HG02610 (cell line): ENCODE results near the gene ZMIZ1.

Experiments
- ATAC-seq: cut with Tn5 transposase; IDR thresholded peaks from one replicate; pipeline ENCODE4 v1.9.1; 2021; ENCODE audit warnings: mild to moderate bottlenecking, moderate library complexity; ENCODE audit not compliant: unreplicated experiment

The ZMIZ1 gene

GRCh38 chr10:79202188-79203013, 133.6 kb downstream of the ZMIZ1 start:
- ATAC-seq = no peak

- no peak for ATAC-seq
Measured at GRCh38 chr10:79203014-79203644, 134.4 kb downstream of the ZMIZ1 start.

DNA sequence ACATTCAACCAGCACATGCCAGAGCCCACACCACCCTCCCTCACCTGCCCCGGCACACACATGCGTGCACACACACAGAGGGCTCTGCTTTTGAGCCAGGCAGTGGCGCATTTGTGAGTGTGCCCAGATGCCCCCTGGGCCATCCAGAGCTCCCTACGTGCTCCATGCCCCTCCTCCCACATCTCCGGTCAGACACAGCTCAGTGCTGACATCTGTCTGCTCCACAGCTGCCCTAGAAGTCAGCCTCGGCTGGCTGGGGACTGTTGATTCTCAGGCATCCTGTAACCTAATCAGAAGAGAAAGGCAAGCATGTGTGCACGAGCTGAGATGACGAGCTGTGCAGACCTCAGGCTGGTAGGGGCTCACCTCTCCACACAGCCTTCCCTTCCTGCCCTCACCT, 135.1 kb downstream of the ZMIZ1 start:
- no peak for ATAC-seq

GRCh38 chr10:79206300-79207095, 137.7 kb downstream of the ZMIZ1 start:
- no peak for ATAC-seq

DNA sequence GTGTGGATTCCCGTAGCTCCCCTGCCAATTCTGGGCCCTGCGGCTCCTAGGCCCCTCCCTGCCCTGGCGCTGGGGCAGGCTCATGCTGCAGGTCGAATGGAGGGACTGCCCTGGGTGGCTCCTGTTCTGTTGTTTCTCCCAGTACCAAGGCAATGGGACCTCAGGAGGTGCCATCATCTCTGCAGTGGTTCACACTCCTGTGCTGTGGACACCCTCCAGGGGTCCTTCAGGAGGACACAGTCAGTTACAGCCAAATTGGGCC, 138.3 kb downstream of the ZMIZ1 start:
- ATAC-seq = no peak

GRCh38 chr10:79207726-79208125, 139.0 kb downstream of the ZMIZ1 start:
- no peak for ATAC-seq

DNA sequence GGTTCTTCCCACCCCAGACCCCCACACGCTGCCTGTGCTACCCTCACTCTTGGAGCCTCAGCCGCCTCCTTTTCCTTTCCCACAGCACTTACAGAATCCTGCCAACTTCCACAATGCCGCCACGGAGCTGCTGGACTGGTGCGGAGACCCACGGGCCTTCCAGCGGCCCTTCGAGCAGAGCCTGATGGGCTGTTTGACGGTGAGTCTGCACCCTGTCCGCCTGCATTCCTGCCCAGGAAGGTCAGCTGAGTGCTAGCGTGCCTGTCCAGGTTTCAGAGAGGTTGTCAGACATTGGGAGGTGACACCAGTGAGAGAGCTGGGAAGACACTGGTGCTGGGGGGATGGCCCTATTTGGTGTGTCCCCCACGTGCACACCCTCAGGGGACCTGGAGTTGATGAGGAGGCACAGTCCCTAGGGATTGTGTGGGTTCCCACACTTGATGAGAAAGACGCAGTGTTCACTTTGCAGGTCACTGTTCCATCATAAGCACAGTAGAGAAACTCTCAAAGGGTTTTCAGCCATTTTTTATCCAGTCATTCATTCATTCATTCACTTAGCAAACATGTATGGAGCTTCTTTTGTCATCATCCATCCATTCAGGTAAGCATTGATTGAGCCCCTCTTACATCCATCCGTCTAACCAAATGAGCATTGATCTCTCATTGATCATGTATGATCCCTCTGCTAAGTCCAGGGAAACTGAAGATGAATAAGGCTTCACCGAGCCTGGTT, 139.7 kb downstream of the ZMIZ1 start:
- no peak for ATAC-seq

DNA sequence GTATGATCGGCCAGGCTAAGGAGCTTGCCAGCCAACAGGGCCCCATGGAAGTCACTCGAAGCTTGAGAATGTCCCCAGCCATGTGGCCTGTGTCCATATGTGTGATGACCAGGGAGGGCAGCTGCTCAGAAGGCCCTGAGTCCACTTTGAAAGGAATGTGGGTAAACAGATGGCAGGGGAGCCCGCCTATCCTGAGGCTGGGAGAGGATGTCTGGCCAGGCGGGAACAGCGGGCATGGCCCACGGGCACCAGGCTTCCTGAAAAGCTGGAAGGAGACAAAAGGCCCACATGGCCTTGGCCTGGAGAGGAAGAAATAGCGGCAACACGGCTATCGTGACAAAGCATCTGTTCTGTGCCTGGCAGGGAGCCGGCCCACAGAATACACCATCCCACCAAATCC, 140.6 kb downstream of the ZMIZ1 start:
- no peak for ATAC-seq

GRCh38 chr10:79209831-79210230, 141.1 kb downstream of the ZMIZ1 start:
- ATAC-seq = no peak

DNA sequence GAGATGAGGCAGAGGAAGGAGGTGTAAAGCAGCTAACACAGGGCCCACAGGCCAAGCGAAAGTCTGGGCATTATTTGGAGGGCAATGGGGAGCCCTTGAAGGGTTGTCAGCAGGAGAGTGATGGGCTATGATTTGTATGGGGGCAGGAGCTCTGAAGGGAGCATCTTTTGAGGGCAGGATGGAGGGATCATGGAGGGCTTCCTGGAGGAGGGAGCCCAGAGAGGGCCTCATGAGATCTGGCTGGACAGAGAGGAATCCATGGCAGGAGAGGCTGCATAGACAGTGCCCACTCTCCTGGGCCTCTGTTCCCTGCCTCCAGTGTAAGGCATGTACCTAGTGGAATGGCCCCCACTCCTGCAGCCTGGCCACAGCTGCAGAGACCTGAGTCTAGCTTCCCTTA, 141.9 kb downstream of the ZMIZ1 start:
- ATAC-seq = no peak

GRCh38 chr10:79211616-79212015, 142.8 kb downstream of the ZMIZ1 start:
- no peak for ATAC-seq

GRCh38 chr10:79215531-79215930, 146.8 kb downstream of the ZMIZ1 start:
- no peak for ATAC-seq

- no peak for ATAC-seq
Measured at GRCh38 chr10:79219322-79219957, 150.7 kb downstream of the ZMIZ1 start.

GRCh38 chr10:79220307-79220706, 151.5 kb downstream of the ZMIZ1 start:
- ATAC-seq = no peak

- ATAC-seq = no peak
Measured at GRCh38 chr10:79221110-79222051, 152.6 kb downstream of the ZMIZ1 start.

GRCh38 chr10:79222186-79222585, 153.4 kb downstream of the ZMIZ1 start:
- ATAC-seq = no peak

DNA sequence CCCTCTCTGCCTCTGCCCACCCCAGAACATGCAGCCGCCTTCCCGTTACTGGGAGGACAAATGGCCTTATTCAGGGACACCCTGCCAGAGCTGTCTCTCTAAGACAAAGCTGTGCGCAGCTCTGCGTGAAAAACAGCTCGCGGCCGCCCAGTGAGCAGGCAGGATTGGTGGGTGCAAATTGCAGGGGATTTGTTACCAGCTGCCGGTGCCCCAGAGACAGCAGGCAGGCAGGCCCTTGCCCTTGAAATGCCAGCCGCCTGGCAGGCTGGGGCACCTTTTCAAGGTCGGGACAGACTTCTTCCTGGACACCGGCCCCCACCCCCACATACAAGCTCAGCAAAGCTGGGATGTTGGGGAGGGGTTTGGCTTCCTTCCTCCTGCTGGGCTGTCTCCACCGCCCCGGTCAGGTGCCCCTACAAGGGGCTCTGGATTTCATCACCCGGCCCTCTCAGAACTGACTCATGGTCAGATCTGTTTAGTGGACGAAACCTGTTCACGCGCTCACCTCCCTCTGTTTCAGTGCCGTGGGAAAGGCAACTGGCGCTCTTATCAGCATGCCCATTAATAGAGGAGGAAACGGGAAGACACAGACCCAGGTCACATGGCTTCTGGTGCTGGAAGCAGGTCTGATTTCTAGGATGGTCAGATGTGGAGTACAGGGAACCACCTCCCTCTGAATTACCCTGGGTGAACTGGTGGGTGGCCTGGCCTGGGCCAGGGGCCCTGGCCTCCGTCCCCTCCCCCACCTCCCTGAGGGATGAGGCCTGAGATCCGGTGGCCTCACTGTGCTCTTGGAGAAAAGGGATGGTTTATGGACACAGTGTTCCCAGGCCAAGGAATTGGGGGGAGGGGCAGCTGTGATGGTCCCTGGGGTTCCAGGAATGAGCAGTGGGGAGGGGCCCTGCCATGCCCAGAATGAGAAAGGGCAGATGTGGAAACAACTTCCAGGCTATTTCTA, 154.6 kb downstream of the ZMIZ1 start:
- no peak for ATAC-seq

- no peak for ATAC-seq
Measured at GRCh38 chr10:79224263-79224949, 155.6 kb downstream of the ZMIZ1 start.
